ENCODE results near the gene BIRC7. TPM values are rescaled to one million over a fixed set of nuclear protein-coding genes. Genes with fewer than 3 reads are reported as not detected.

The BIRC7 gene
- total and polyA plus RNA-seq, 2 donors (not counting 3 experiments of a cell fraction or from before 2014, with no cell fraction given): not detected

GRCh38 chr20:63194797-63195173 lies 40.9 kb upstream of the BIRC7 start:
- Histone ChIP-seq H4K20me1 (replicated peaks; ENCODE audit: control insufficient read depth, extremely low read depth, insufficient read depth, low read length) (peaks cover 6% of the 10 kb centered on the region), H3K27me3 (ENCODE audit: control insufficient read depth in 2 of 2, insufficient read depth in 2 of 2, low read length in 2 of 2) (no peaks in the 10 kb centered on the region), H3K36me3 (ENCODE audit: control insufficient read depth in 2 of 2, extremely low read depth in 1 of 2, insufficient read depth in 2 of 2, low read length in 2 of 2) (peaks cover 0 to 12% of the 10 kb centered on the region in 2 experiments), H3K4me1 (ENCODE audit: control insufficient read depth, extremely low read depth, insufficient read depth, low read length) (no peaks in the 10 kb centered on the region), H3K9ac (replicated peaks; ENCODE audit: extremely low read depth, insufficient read depth, low read length) (no peak overlapping the region), H3K4me2 (ENCODE audit: insufficient read depth, low read length) (no peak overlapping the region), H3K27ac (ENCODE audit: insufficient read depth, low read depth, low read length) (no peak overlapping the region), H3K9me1 (replicated peaks; ENCODE audit: control insufficient read depth, extremely low read depth, insufficient read depth, low read length) (no peaks in the 10 kb centered on the region), H3K79me2 (ENCODE audit: control insufficient read depth, insufficient read depth, low read length) (peaks cover 33% of the 10 kb centered on the region), H2AFZ (ENCODE audit: low read depth, low read length) (no peak overlapping the region), H3K9me3 (replicated peaks; ENCODE audit: control insufficient read depth, insufficient read depth, low read length) (no peaks in the 10 kb centered on the region), H3K4me3 (replicated peaks in 1 of 3; ENCODE audit: insufficient read depth in 1 of 3, low read depth in 1 of 3, low read length in 3 of 3) (no peak overlapping the region)
- intact Hi-C loops (cut with micrococcal nuclease) (no loop called here), dilution Hi-C loops (cut with MboI; ENCODE audit: extremely low pct_ligation_motif_present, low sequenced_read_pairs) (no loop called here)
- no peak for FAIRE-seq
- ChIA-PET CTCF (interaction anchor here (1.1 to 1.3 kb wide), 2 partner anchors 11 to 29 kb away, joined by 4 read pairs; no protein-coding TSS in a partner anchor), POLR2A (no interaction called here)
- TF ChIP-seq FOS (IDR thresholded peaks at IDR 0.05; ENCODE audit: borderline replicate concordance, insufficient read depth, low read length) (no peak), GATA2 (IDR thresholded peaks at IDR 0.05; ENCODE audit: insufficient read depth, insufficient read length, low read depth, low read length) (no peak), MYC (IDR thresholded peaks at IDR 0.05; ENCODE audit: low read depth, low read length) (no peak), MAX (IDR thresholded peaks at IDR 0.05; ENCODE audit: insufficient read depth, insufficient read length) (no peak), CTCF (IDR thresholded peaks at IDR 0.05; ENCODE audit: extremely low read depth in 1 of 2, insufficient read depth in 1 of 2, low read depth in 1 of 2, low read length in 2 of 2) (no peak), POLR2A (IDR thresholded peaks at IDR 0.05; ENCODE audit: low read depth, low read length) (no peak), POLR2AphosphoS5 (IDR thresholded peaks at IDR 0.05; ENCODE audit: insufficient read depth, low read depth, low read length) (no peak), JUN (IDR thresholded peaks at IDR 0.05; ENCODE audit: borderline replicate concordance, insufficient read depth, insufficient read length, low read depth) (no peak), EZH2 (IDR thresholded peaks at IDR 0.05; ENCODE audit: borderline replicate concordance, low read depth, low read length, severe bottlenecking) (no peak)
- no TSS peak for BruUV-seq (replicated peaks)
- DNase-seq (ENCODE audit: low read depth, low spot score): no peak

All from endothelial cell of umbilical vein (primary cell).